Epithelial cell of proximal tubule (primary cell): Measurements from ENCODE around the gene LTN1. TPM values are rescaled to one million over a fixed set of nuclear protein-coding genes. Genes with fewer than 3 reads are reported as not detected.

Source experiments
- DNase-seq: peaks from one replicate; pipeline ENCODE4 v3.0.0-alpha.2; 2011; ENCODE audit warnings: low read depth
- H3K4me3 ChIP-seq: 2 replicates; pipeline ENCODE4 v1.5.1; 2011; ENCODE audit warnings: low read depth, mild to moderate bottlenecking, low read length
- total RNA-seq: library from RNA; depleted of rRNA; stranded (reverse); fragments of >200 nt; gene quantifications from 2 replicates; pipeline ENCODE4 v1.2.3, GENCODE V29; 2015
- TF ChIP-seq, protein P1 (sequence below): conservative IDR thresholded peaks from 2 replicates; pipeline ENCODE4 v1.5.1; 2012; ENCODE audit warnings: low read depth, mild to moderate bottlenecking, low read length

LTN1 gene
- total RNA-seq, 1 donor from 2014 or later, result 21.4 TPM

DNA sequence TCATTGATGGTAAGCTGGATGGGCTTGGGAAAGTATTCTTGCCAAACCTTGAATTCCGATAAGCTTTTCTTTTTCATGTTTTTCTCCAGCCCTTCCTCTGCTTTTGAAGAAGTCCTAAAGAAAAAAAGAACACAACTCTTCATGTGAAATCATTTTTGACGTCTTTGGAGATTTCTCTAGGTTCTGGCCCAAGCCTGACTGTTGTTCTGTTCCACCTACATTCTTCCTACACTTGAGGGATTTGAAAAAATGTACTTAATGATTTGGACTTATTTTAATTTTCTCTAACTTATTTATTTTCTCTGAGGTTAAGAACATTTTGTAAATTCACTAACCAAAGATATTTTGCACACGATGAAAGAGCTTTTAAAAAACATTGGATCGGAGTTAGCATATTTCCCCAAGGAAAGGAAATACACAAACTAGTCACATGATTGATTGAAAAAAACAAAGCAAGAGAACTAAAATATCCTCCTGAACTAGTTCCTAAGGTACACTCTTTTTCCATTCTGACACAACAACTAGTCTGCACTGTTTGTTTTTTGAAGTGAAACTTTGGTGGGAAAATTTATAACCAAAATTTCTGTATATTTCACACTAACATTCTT, 82.3 kb downstream of the LTN1 start:
- no peak overlapping the region for H3K4me3 ChIP-seq
- DNase-seq, result no peak
- TF ChIP-seq, protein P1, sequence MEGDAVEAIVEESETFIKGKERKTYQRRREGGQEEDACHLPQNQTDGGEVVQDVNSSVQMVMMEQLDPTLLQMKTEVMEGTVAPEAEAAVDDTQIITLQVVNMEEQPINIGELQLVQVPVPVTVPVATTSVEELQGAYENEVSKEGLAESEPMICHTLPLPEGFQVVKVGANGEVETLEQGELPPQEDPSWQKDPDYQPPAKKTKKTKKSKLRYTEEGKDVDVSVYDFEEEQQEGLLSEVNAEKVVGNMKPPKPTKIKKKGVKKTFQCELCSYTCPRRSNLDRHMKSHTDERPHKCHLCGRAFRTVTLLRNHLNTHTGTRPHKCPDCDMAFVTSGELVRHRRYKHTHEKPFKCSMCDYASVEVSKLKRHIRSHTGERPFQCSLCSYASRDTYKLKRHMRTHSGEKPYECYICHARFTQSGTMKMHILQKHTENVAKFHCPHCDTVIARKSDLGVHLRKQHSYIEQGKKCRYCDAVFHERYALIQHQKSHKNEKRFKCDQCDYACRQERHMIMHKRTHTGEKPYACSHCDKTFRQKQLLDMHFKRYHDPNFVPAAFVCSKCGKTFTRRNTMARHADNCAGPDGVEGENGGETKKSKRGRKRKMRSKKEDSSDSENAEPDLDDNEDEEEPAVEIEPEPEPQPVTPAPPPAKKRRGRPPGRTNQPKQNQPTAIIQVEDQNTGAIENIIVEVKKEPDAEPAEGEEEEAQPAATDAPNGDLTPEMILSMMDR, result no peak

DNA sequence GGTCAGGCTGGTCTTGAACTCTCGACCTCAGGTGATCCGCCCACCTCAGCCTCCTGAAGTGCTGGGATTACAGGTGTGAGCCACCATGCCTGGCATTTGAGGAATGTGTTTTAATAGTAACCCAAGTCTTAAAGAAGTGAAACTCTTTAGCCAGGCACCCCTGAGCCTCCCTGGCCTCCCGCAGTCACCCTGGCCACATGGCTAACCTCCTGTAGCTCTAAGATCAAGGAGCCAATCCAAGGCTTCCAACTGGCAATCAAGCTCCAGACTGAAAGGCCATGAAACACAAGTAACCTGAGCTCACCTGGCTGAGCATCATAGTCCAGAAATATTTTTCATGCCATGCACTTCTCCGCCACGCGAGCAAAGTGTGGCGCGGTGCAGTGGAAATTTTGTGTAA, 84.3 kb downstream of the LTN1 start:
- H3K4me3 ChIP-seq, result no peak overlapping the region
- TF ChIP-seq, protein P1, result no peak
- DNase-seq, result no peak

DNA sequence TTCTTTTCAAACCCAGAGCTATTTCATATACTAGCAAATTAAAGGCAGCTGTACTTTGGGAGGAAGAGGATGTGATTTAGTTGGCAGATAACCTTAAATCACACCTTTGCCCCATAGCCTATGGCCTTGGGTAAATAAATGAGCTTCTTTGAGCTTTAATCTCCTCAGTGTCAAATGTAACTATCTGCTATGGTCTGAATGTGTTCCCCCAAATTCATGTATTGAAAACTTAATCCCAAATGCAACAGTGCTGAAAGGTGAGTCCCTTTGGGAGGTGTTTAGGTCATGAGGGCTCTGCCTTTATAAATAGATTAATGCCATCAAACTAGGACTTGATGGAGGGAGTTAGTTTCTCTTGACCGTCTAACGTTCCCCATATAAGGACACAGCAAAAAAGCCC, 85.8 kb downstream of the LTN1 start:
- no peak for DNase-seq
- TF ChIP-seq, protein P1, result no peak
- no peak overlapping the region for H3K4me3 ChIP-seq

DNA sequence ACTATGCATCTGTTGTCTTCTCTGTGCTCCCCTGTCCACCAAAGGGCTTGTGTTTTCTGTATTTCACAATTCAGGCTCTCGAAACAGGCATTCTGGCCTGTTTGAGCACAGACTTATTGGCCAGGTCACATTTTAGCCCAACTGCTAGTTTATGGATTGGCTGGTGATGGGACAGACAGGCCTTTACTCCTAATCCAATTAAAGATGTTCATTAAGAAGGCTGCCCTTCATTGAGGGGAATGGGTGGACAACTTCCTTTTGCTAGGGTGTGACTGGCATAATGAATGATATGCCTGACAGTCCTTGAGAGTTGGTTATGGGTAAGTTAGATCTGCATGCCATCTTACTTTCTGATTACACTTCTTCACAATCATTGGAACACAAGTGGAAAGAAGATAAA, 86.4 kb downstream of the LTN1 start:
- DNase-seq, result no peak
- TF ChIP-seq, protein P1, result no peak
- no peak overlapping the region for H3K4me3 ChIP-seq

DNA sequence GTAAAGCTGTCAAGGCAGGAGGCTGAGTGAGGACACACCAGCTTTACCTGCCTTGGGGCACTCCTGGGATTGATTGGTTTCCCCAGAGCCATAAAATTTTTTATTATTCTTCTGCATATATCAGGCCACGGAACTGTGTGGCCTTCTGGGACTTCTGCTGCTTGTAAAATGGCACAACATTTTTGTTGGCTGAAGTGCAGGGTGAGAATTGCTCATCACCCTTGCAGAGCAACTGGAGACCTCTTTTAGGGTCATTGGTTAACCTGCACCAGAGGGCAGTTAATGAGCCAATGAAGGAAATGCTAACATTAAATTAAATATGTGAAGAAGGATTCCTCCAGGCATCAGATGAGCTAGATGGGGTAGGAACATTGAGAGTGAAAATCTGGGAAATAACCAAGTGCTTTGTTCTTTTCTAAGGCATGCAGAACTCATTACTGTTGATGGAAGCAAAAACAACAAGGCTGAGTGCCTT, 87.7 kb downstream of the LTN1 start:
- DNase-seq, result peak; percentile 84
- no peak overlapping the region for H3K4me3 ChIP-seq
- TF ChIP-seq, protein P1, result no peak

DNA sequence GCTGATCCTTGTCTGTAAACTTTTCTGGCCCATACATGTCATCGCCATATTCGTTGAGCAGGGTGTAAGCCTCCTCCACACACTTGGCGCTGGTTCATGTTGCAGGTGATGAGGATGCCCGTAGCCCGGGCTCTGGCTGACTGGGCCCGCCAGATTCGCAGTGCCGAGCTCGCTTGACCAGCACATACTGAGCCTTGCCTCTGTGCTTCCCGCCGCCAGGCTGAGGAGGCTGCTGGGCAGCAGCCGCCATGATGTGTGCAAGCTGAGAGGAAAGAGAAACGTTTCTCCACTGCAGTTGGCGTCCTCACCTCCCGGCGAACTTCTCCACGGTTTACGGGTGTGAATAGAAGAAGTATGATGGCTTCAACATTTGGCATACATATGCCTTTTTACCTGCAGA, 89.2 kb downstream of the LTN1 start:
- no peak overlapping the region for H3K4me3 ChIP-seq
- no peak for DNase-seq
- TF ChIP-seq, protein P1, result no peak

DNA sequence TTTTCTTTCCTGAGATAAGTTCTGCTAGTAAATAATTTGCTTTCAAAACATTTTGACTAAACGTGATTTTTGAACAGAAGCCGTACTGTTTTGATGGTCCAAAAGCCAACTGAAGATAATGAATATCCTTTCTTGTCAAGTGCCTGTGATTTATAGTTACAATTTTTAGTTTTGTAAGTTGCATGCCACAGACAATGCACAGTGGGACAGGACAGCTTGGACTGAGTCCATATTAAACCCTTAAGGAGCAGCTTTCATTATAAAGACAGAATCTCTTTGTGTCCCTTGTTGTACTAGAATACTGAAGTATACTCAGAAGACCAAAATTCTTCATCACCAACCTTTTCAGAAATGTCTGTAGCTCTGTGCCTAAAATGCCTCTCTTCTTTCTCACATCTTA, 92.2 kb downstream of the LTN1 start:
- DNase-seq, result no peak
- TF ChIP-seq, protein P1, result no peak
- no peak overlapping the region for H3K4me3 ChIP-seq
